HG03342 (cell line): ENCODE results near the gene CDKN2AIPNL.

Experiments used
- ATAC-seq: cut with Tn5 transposase; IDR thresholded peaks from one replicate; pipeline ENCODE4 v1.9.1; 2021; ENCODE audit warnings: mild to moderate bottlenecking, moderate library complexity; ENCODE audit not compliant: unreplicated experiment

The CDKN2AIPNL gene, protein sequence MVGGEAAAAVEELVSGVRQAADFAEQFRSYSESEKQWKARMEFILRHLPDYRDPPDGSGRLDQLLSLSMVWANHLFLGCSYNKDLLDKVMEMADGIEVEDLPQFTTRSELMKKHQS

GRCh38 chr5:134411546-134412266 lies at the start of gene CDKN2AIPNL:
Gene CDKN2AIPNL, minus strand, starts transcription at chr5:134411881. Its CDS starts 27 bp downstream, at chr5:134411854.
- ATAC-seq = peak; percentile 97

GRCh38 chr5:134460551-134460950 lies 48.9 kb upstream of the CDKN2AIPNL start:
- ATAC-seq = no peak

DNA sequence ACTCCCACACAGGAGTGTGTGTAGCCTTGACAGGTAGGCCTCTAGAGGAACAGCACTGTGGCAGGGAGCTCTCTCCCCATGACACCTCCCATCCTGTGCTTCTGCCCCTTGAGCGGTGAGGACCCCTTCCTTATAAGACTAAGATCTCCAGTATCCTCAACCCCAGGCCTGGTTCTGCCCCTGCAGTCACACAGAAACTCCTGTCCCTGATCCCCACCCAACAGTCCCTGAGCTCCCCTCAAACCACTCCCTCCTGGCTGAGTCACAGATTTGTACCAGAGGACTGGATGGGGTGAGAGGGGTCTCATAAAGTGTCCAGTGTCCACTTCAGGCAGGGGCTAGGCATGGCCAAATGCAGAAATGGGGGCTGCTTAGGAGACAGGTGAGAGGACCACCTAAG lies 47.8 kb upstream of the CDKN2AIPNL start:
- ATAC-seq = no peak

GRCh38 chr5:134459010-134459403 lies 47.3 kb upstream of the CDKN2AIPNL start:
- no peak for ATAC-seq

- ATAC-seq = no peak
These were observed 46.7 kb upstream of the CDKN2AIPNL start for GRCh38 chr5:134458234-134459009.

GRCh38 chr5:134457801-134458200 lies 46.1 kb upstream of the CDKN2AIPNL start:
- no peak for ATAC-seq

- no peak for ATAC-seq
These were observed 45.1 kb upstream of the CDKN2AIPNL start for GRCh38 chr5:134456825-134457224.

DNA sequence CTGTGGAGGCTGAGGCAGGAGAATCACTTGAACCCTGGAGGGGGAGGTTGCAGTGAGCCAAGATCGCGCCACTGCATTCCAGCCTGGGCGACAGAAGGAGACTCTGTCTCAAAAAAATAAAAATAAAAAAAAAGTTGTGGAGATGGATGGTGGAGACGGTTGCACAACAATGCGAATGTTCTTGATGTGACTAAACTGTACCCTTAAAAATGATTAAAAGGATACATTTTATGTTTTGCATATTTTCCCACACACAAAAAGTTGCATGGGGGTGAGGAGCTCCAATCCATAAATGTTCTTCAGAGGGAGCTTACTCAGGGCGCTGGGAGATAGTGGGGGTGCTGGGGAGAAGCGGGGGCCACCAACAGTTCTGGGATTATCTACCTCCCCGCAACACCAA lies 43.8 kb upstream of the CDKN2AIPNL start:
- ATAC-seq = no peak

DNA sequence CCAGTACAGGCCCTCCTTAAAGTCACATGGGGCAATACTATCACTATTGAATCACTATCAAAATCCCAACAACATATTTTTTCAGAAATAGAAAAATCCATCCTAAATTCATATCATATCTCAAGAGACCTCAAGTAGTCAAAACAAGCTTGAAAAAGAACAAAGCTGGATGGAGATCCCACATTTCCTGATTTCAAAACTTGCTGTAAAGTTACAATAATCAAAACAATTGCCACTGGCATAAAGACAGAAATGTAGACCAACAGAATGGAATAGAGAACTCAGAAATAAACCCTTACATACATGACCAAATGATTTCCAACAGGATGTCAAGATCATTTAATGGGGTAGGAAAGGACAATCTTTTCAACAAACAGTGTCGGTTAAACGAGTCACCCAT lies 41.3 kb upstream of the CDKN2AIPNL start:
- ATAC-seq = no peak

DNA sequence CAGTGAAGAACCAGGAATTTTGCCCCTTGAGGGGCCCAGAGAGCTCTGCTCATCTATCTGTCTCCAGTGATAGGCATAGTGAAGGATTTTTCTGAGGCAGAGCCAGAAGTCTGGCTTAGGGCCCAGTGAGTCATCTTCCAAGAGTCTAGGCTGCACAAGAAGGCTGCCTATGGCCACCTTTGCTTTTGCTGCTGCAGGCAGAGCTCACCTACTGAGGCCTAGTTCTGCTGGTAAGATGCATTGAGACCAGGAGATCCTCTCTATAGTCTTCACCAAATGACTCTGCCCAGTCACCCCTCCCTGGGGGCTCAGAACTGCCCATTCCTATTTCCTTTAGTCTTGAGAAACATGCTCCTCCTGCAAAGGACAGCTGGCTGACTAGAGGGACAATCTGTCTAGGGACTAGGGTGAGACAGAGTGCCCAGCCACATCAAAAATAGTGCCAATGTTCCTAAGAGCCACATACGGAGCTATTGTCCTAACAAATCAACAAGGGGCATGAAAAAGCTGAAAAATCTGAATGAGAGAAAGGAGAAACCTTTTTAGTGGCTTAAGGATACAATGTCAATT lies 40.3 kb upstream of the CDKN2AIPNL start:
- no peak for ATAC-seq

- ATAC-seq = no peak
These were observed 39.7 kb upstream of the CDKN2AIPNL start for GRCh38 chr5:134451225-134451935.

GRCh38 chr5:134450374-134450773 lies 38.7 kb upstream of the CDKN2AIPNL start:
- no peak for ATAC-seq

- ATAC-seq = no peak
These were observed 37.5 kb upstream of the CDKN2AIPNL start for GRCh38 chr5:134449167-134449566.

DNA sequence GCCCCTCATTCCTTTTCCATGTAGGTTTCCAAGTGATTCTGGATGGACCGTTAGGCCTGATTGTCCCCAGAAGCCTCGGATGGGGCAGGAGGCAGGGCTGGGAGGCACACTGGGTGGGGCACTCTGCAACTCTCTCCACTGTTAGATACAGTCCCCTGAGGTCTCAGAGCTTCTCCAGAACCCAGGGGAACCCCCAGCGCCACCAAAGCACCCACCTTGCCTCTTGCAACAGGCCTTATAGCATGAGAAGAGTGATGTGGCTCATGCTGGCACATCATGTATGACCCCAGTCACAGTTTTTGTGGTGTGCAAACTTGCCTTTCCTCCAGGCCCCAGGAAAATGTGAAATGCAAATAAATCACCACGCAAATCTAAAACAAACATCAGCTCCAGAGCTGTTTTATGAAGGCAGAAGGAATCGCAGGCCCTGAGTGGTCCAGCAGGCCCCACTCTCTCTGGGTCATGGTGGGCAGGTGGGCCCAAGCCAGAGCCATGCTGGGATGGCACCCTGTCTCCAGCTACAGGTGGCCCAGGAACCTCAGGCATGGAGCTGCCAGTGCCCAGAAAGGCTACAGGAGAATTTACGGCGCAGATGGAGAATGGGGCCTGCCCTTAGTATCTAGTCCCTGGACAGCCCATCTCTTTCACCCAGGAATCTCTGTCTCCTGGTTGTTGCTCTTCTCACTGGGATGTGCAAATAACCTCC lies 36.3 kb upstream of the CDKN2AIPNL start:
- ATAC-seq = no peak

DNA sequence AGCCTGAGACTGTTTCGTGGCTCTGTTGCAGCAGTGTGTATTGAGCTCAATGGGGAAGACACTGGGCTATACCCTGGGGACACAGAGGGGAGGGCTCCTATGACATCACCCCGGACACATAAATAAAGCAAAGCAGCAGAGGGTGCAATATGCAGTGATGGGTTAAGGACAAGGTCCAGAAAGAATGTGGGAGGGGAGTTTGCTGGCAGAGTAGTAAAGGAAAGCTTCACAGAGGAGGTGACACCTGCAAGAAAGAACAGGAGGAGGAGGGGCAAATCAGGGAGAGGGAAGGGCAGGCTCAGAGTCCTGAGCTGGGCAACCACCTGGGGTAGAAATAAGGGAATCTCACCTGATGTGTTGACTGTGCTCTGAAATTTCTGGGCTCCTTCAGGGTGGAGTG lies 35.3 kb upstream of the CDKN2AIPNL start:
- ATAC-seq = peak; percentile 88

DNA sequence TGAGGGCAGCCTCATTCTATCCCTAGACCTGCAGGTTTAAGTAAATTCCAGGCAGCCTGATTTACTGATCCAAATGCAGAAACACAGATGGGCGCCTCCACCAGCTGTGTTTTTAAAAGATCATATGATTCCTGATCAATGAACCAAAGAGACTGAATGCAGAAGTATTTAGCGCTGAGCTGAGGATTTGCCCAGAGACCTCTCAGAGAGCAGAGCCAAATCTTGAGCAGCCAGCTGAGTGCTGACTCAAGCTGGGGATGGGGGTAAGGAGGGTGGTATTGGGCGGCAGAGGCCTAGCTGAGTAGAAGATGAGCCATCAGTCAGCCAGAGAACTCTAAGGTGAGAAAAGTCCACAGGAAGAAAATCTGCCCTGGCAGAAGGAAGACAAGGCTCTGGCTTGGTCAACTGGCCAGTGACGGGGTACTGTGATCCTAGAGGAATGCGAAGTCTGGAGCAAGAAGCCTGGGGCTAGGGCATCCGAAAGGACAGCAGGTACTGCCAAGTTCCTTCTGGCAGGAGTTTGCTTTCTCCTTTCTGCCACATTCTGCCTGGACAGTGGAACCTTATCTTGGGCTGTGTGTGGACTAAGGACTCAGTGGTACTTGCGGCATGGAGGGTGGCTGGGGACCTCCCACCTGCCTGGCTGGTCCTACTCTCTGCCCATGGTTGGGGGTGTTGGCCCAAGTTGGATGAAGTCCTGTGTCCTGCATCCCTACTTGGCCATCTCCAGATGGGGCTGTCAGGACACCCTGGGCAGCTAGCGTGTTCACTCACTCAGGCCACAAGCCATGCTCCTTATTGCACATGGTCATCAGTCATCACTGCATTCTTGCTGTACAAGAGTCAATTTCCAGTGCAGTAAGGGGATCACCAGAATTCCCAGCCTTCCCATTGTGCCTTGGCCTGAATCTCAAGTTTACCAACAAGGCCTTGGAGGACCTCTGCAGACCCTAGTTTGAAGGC lies 34.5 kb upstream of the CDKN2AIPNL start:
- no peak for ATAC-seq

GRCh38 chr5:134444941-134445471 lies 33.3 kb upstream of the CDKN2AIPNL start:
- no peak for ATAC-seq

DNA sequence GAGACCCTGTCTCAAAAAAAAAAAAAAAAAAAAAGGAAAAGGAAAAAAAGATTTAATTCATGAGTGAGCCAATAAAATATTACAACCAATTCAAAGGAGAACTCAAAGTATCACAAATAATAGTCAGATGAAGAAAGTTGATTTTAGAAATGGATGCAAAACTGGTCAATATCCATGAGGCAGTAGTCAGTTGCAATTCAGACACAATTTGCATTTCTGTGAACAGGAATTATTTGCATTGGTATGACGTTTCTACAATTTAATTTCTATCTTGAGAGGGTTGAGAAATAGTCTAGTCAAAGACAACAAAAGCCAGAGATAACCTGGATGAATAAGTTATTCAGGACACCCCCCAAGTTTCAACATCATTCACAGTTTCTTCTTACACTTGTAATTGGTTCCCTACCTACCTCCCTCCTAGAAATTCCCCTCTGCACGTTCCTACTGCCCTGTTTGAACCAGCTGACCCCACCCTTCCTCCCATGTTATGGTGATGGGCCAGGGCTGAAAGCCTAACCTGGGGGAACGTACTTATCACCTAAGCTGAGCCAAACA lies 28.6 kb upstream of the CDKN2AIPNL start:
- ATAC-seq = no peak

DNA sequence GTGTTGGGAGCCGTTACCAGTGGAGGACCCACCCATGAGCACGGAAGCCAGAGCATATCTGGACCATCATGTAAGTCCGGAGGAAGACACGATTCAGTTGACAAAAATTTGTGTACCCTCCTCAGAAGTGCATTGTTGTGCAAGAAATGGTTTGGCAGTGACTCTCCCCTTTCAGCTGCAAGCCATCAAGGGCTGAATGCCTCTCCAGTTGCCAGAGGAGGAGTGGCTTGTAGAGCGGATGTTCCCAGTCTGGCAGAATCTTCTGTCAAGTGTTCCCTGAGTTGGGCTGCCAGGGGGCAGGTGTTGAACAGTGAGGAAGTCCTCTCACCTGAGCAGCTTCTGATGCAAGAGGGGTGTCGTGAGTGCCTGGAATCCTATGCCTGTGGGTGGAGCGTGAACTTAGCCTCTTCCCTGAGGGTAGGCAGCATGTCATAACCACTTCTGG lies 27.6 kb upstream of the CDKN2AIPNL start:
- no peak for ATAC-seq
